Ovary (tissue), 9 donors: ENCODE measurements around the gene IL33. TPM values are rescaled to one million over a fixed set of nuclear protein-coding genes. Genes with fewer than 3 reads are reported as not detected.
A peak's percentile ranks its signal among the peaks of the same experiment; 100 is the strongest.

Source experiments
- DNase-seq, 5 donors: peaks; one replicate each; pipeline ENCODE4 v3.0.0-alpha.2; 2019 to 2020
- H3K27ac ChIP-seq, 2 donors: fragments of 200-600 bp; one replicate each; pipeline versions ENCODE4 v1.5.1 to v1.8.0; 2019 to 2022
- H3K27me3 ChIP-seq: fragments of 200-600 bp; one replicate; pipeline ENCODE4 v1.8.0; 2022
- H3K36me3 ChIP-seq: fragments of 200-600 bp; sonication (generic); one replicate; pipeline ENCODE4 v1.5.1; 2019
- H3K4me1 ChIP-seq: one replicate; pipeline ENCODE4 v1.8.1; 2013; ENCODE audit warnings: mild to moderate bottlenecking, moderate library complexity; ENCODE audit not compliant: insufficient read depth
- H3K4me3 ChIP-seq: fragments of 200-600 bp; sonication (generic); one replicate; pipeline ENCODE4 v1.5.1; 2017
- H3K9me3 ChIP-seq, 2 donors: fragments of 200-600 bp in 1 of 2; sonication (generic) in 1 of 2; one replicate each; pipeline versions ENCODE4 v1.5.1 to v1.8.1; 2013 to 2019; ENCODE audit warnings: mild to moderate bottlenecking in 1 of 2, moderate library complexity in 1 of 2
- EP300 ChIP-seq: sonication (generic); formaldehyde crosslinking; IDR thresholded peaks from one replicate; pipeline ENCODE4 v1.6.1; 2017; ENCODE audit warnings: antibody characterized with exemption
- POLR2A ChIP-seq: fragments of 450-650 bp; IDR thresholded peaks from one replicate; pipeline ENCODE4 v1.6.1; 2017; ENCODE audit warnings: antibody characterized with exemption, mild to moderate bottlenecking, moderate library complexity
- WGBS, 3 donors: extraction: QIAGEN DNeasy Blood & Tissue Kit in 1 of 3; methylation state at CpG; one replicate each; pipeline versions ENCODE4 v1.1.5 to v1.1.7; 2013 to 2017; 5-methylcytosine and 5-hydroxymethylcytosine counted together
- intact Hi-C, 4 donors: fragments of 100-400 bp; cut with DNase I; formaldehyde crosslinking; loops; one replicate each; pipeline versions ENCODE4 v1.11.0 to v1.15.1; 2022 to 2023
- polyA plus RNA-seq, 2 donors: library from polyadenylated mRNA; stranded (reverse); fragments of 200-250 nt in 1 of 2; fragments of 350-450 nt in 1 of 2; fragmentation: Illumina TruSeq in 1 of 2; extraction: RNeasy Lipid Tissue Mini Kit (QIAGEN cat#74804) in 1 of 2; gene quantifications; one replicate each; pipeline ENCODE4 v1.2.3, GENCODE V29; 2013 to 2014
- total RNA-seq, 7 donors: library from RNA; depleted of rRNA in 2 of 7; stranded (reverse); fragments of >200 nt in 2 of 7; fragmentation: NEBNext Ultra II Directional in 3 of 7; extraction: Animal tissue kit (Norgen Biotek cat#: 25700) in 3 of 7; gene quantifications; one replicate each; pipeline versions ENCODE4 v1.1.0 to v1.2.4, GENCODE V29; 2016 to 2023
- TF ChIP-seq, protein P1 (sequence below), 3 donors: fragments of 450-650 bp in 2 of 3; fragments of 200-600 bp in 1 of 3; IDR thresholded peaks; one replicate each; pipeline versions ENCODE4 v1.5.1 to v1.8.0; 2016 to 2022; ENCODE audit warnings: antibody characterized with exemption in 3 of 3, mild to moderate bottlenecking in 1 of 3
- donor health status: DM: no; HTN: no; CAD: no; lungs with moderate emphysema.
- donor health status: DM: no; HTN: no; CAD: no.
- donor health status: Bipolar disorder and iron deficiency.
- donor health status: DM: yes; HTN: yes; CAD: no.
- donor health status: DM: no; HTN: no; CAD: no.
- donor health status: DM: yes; HTN: yes; CAD: no.

IL33 gene
- total and polyA plus RNA-seq, 9 donors: 3.1 to 31.4 (median 11.8) TPM

DNA sequence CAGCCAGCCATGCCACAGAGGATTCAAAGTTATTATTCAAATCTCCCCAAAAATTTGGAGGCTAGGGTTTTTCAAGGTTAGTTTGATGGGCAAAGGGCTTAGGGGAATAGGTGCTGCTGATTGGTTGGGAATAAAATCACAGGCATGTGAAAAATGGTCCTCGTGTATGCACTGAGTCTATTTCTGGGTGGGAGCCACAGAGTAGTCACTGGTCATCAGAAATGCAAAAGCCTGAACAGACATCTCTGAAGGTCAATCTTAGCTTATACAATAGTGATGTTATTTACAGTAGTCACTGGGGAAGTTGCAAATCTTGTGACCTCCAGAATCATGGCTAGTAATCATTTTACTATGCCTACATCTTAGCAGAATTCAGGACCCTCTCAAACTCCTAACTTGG lies 1.3 kb downstream of the IL33 start:
- no peak for DNase-seq
- intact Hi-C loops: no loop called here
- 56 to 66% (median 65%) methylated on average over 1 of the region's 1 CpG for WGBS, 3 donors
- no peak overlapping the region for H3K27ac ChIP-seq
- H3K9me3 ChIP-seq: no peaks in the 10 kb centered on the region
- H3K4me3 ChIP-seq: peak overlapping the region; percentile 31
- H3K27me3 ChIP-seq: no peaks in the 10 kb centered on the region
- H3K36me3 ChIP-seq: no peaks in the 10 kb centered on the region
- TF ChIP-seq POLR2A (no peak), EP300 (no peak)
- TF ChIP-seq, protein P1, sequence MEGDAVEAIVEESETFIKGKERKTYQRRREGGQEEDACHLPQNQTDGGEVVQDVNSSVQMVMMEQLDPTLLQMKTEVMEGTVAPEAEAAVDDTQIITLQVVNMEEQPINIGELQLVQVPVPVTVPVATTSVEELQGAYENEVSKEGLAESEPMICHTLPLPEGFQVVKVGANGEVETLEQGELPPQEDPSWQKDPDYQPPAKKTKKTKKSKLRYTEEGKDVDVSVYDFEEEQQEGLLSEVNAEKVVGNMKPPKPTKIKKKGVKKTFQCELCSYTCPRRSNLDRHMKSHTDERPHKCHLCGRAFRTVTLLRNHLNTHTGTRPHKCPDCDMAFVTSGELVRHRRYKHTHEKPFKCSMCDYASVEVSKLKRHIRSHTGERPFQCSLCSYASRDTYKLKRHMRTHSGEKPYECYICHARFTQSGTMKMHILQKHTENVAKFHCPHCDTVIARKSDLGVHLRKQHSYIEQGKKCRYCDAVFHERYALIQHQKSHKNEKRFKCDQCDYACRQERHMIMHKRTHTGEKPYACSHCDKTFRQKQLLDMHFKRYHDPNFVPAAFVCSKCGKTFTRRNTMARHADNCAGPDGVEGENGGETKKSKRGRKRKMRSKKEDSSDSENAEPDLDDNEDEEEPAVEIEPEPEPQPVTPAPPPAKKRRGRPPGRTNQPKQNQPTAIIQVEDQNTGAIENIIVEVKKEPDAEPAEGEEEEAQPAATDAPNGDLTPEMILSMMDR (IDR thresholded peaks at IDR 0.05): no peak
- peaks cover 5% of the 10 kb centered on the region for H3K4me1 ChIP-seq

DNA sequence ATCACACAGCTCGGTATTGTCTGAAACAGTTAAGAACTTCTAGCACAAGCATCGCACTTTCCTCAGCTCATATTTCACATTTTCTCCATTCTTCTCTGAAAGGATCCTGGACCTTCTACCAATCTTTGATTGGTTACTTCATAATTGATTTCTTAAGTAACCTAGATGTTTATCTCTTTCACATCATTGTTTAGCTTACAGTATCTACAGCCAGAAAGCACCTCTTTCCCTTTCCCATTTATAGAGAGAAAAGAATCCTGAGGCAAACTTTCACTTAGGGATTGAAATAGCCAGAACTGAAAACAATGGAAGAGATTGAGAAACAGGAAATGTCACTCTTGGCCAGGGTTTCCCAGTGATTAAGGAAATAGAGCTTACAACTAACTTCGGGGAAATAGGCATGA lies 2.5 kb downstream of the IL33 start:
- H3K27ac ChIP-seq: no peak overlapping the region
- WGBS, 3 donors: 6 to 9% (median 8%) methylated on average over 3 of the region's 3 CpGs
- no peaks in the 10 kb centered on the region for H3K27me3 ChIP-seq
- H3K4me3 ChIP-seq: peak overlapping the region; percentile 8
- no peak for DNase-seq
- H3K36me3 ChIP-seq: no peaks in the 10 kb centered on the region
- no peaks in the 10 kb centered on the region for H3K9me3 ChIP-seq
- intact Hi-C loops: no loop called here
- peaks cover 5% of the 10 kb centered on the region for H3K4me1 ChIP-seq
- TF ChIP-seq, protein P1 (IDR thresholded peaks at IDR 0.05): no peak

DNA sequence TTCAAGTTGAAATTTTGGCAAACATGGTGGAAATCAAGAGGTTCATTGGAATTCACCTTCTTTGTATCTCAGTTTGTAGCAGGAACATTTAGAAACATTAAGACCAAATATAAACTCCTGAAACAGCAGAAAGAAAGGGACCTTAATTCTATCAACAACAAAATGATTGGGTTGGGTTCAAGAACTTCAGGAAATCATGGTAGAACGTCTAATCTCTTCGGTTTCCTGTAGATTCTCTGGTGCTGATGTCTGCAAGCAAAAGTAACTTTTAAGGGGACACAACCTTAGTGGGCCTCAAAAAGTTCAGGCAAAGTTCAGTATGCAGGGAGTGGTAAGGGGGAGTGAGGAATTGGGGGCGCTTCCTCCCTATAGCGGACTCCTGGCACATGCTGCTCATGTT lies 3.4 kb downstream of the IL33 start:
- no peaks in the 10 kb centered on the region for H3K9me3 ChIP-seq
- no peak for DNase-seq
- no peaks in the 10 kb centered on the region for H3K36me3 ChIP-seq
- intact Hi-C loops: no loop called here
- H3K4me1 ChIP-seq: peaks cover 5% of the 10 kb centered on the region
- H3K27me3 ChIP-seq: no peaks in the 10 kb centered on the region
- H3K27ac ChIP-seq: no peak overlapping the region
- no peak overlapping the region for H3K4me3 ChIP-seq
- WGBS, 3 donors: 78 to 84% (median 83%) methylated on average over 4 of the region's 4 CpGs
- TF ChIP-seq, protein P1 (IDR thresholded peaks at IDR 0.05): no peak
- TF ChIP-seq POLR2A: no peak

DNA sequence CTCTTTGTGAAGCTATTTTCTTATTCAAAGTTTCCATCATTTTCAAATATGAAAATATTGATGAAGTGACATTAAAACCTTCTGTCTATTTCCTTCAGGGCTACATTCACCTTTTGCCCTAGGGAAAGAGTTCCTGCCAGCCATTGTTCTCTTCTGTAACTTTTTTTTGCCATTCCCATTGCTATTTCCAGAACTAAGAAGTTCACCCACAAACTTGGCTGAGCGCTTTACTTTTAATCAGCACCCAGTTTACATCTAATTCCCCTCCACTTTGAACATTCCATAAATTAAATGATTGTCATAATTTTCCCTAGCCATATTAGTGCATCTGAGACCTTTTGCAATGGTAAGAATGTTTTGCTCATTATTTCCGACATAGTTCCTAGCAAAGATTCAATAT lies 4.4 kb downstream of the IL33 start:
- H3K9me3 ChIP-seq: no peaks in the 10 kb centered on the region
- 46 to 63% (median 60%) methylated on average over 2 of the region's 2 CpGs for WGBS, 3 donors
- H3K4me1 ChIP-seq: peaks cover 3% of the 10 kb centered on the region
- no peaks in the 10 kb centered on the region for H3K36me3 ChIP-seq
- TF ChIP-seq, protein P1 (IDR thresholded peaks at IDR 0.05): no peak
- no peak for TF ChIP-seq EP300
- no peak for TF ChIP-seq POLR2A
- no peaks in the 10 kb centered on the region for H3K27me3 ChIP-seq
- H3K27ac ChIP-seq: no peak overlapping the region
- no peak for DNase-seq
- intact Hi-C loops: no loop called here
- no peak overlapping the region for H3K4me3 ChIP-seq
